RCC 7860 (cell line): ENCODE measurements around the gene PDXK.
A peak's percentile ranks its signal among the peaks of the same experiment; 100 is the strongest.

ENCODE experiments used
- DNase-seq: peaks from one replicate; pipeline ENCODE4 v3.0.0-alpha.2; 2015; ENCODE audit warnings: low spot score
- FAIRE-seq: peaks from 2 replicates; lab custom pipeline; 2012; peaks lifted over from hg19 to GRCh38; lab: Jason Lieb, UNC

Gene PDXK

DNA sequence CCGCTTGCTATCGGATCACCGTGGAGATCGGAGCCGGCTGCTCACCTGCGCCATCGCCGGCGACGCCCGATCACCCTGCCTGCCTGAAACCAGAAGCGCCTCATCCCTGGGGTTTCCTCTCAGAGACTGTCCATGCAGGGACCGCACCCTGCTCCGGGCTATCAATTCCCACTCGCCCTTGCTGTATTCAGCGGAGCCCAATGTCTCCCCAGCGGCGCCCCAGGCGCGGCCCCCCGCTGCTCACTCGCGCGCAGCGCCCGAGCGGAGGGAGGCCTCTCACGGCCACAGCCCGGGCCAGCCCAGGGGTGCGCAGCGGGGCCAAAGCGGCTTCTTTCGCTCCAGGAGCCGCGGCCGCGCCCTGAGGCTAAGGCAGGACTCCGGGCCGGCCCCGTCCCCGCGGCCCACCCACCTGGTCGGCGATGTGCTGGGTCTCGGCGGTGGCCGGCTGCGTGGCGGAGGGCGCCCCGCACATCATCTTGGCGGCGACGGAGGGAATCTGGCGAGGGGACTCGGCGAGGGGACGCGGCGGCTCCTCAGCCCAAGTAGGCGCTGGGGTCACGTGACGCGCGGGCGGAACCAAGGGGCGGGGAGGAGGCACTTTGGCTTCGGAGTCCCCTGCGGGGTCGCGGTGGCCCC lies 57.0 kb downstream of the PDXK start, which contains the start of gene CSTB:
Gene CSTB (minus strand): TSS at position 514 of the 636 bp plus-strand sequence. CDS start 39 bp downstream, at position 475.
- no peak for DNase-seq
- no peak for FAIRE-seq

DNA sequence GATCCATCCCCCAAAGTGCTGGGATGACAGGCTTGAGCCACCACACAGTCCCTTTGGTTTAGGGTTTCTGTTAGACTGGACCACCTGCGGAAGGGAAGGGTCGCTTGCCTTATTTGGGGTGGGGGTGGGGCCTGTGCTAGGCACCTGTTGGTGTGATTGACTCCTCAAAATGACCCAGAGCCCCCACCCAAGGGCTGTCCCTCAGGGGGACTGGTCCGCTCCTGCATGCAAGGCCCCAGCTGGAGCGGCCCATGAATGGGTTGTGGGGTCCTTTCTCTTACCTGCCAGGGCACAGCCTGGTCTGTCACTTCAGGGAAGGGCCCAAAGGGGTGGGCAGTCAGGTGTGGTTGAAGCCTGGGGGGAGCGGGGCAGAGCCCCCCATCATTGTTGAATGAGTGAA lies 59.0 kb downstream of the PDXK start:
- FAIRE-seq (no peak), DNase-seq (no peak)

DNA sequence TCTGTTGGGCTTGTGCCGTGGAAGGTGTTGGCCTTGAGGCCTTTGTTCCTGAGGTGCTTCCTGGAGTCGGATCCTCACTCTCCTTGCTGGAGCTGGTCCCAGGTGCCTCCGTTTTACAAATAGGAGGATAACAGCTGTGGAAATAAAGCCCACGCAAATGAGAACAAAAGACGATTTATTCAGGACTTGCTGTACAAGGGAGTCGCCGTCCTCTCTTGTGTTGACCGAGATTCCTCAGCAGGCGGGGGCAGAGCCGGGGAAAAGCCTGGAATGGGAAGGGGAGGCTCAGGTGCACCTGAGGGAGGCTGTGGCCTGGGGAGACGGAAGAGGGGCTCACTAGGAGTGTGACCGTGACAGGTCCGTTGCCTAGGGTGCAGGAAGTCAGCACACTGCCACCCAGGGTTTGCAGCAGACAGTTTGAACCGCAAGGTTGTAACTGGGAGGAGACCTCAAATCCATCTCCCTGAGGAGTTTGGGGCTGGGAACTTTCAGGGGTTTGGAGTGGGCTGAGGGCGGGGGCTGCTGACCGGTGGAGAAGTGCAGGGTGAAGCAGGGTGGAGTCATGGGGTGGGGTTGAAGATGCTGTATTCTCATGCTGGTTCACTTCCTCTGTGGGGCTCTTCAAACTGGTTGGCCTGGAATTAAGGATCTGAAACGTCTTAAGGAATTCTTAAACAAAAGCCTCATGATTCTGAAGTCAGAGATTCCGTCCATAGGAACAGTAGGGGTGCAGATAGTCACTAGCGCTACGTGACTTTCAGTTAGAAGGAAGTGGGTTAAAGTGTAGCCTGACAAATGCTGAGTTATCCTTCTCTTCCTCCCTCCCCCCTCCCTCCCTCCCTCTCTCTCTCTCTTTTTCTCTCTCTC lies 59.8 kb downstream of the PDXK start:
- DNase-seq: peak; percentile 86
- FAIRE-seq: peak; percentile 60

DNA sequence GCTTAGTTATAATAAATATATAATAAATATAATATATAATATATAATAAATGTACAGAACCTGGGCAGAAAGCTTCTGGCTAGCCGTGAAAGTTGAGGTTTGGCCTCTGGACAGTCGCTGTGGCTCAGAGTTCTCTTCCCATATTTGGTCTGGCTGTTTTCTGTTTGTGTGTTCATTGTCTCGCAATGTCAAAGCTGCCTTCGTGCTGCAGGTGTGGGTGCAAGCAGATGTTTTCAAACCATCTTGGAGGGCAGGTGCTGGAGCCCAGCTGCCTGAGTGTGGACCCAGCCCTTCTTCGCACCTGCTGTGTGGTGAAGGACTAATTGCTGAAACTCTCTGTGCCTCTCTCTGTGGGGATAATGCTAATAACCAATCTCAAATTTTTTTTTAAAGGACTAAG lies 60.7 kb downstream of the PDXK start:
- no peak for FAIRE-seq
- no peak for DNase-seq

DNA sequence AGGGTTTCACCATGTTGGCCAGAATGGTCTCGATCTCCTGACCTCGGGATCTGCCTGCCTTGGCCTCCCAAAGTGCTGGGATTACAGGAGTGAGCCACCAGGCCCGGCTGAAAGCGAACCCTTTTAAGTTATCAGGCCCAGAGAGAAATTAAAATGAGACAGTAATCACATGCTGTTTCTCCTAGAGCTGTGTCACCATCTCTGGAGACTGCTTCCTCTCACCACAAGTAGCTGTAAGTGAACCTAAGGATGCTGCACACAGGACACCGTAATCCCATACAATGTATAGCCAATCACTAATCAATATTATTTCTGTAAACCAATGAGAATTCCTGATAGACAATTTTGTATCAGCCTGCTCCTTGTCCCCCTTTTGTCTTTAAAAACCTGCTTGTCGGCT lies 62.9 kb downstream of the PDXK start:
- no peak for FAIRE-seq
- no peak for DNase-seq

DNA sequence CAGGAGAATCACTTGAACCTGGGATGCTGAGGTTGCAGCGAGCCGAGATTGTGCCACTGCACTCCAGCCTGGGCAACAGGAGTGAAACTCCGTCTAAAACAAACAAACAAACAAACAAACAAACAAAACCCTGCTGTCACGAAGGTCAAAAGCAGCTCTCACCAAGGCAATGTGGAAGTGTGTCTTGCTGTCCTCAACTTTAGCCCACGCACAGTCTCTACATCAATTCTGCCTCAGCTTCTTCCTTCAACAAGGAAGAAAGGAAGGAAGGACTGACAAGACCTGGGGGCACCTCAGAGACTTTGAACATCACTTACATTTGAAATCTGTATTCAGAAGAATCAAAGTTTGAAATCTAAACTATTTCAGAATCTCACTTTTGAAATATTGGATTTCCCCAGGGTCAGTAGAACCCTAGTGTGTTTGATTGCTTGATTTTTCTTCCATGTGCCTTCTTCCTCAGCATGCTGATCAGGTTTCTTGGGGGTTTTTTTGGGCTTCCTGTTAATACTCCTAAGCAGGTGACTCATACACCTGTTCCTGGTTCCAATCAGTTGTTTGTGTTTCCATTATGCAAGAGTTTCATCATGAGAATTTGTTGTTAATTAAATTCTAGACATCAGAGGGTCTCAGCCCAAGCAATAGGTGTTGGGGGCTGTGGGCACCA lies 63.6 kb downstream of the PDXK start:
- no peak for FAIRE-seq
- no peak for DNase-seq

DNA sequence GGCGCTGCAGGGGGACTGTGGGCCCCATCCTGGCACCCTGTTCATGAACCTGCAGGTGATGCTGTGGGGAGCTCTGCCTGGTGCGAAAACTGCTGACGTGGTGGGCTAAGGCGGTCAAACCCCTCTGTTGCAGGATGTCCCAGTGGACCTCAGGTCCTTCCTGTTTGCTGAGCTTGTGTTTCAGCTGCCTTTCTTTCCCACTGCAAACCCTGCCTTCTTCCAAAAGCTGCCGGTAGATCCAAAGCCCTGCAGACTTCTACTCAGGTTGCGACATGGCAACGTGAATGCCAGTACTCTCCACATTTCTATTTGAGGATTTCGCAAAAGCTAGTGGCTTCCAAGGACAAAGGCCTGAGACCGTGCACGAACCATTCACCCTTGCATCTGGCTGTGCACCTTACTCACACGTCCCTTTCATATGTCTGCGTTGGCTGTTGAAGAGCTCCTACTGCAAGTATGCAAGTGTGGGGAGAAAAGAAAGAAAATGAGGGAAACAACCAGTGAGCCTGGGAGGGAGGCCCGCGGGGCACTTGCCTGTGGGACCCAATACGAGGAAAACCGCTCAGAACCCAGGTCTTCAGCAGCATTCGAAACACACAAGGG lies 64.3 kb downstream of the PDXK start:
- FAIRE-seq (no peak), DNase-seq (no peak)

DNA sequence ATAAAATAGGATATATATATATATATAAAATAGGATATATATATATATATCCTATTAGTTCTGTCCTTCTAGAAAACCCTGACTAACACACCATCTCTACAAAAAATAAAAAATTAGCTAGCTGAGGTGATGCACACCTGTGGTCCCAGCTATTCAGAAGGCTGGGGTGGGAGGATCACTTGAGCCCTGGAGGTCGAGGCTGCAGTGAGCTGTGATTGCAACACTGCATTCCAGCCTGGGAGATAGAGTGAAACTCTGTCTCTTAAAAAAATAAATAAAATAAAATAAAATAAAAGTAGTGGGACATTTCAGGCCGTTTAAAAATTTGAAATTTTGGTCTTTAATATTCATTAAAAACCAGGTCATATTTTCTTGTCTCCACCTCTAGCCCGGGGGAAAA lies 66.2 kb downstream of the PDXK start:
- DNase-seq: no peak
- FAIRE-seq: no peak

DNA sequence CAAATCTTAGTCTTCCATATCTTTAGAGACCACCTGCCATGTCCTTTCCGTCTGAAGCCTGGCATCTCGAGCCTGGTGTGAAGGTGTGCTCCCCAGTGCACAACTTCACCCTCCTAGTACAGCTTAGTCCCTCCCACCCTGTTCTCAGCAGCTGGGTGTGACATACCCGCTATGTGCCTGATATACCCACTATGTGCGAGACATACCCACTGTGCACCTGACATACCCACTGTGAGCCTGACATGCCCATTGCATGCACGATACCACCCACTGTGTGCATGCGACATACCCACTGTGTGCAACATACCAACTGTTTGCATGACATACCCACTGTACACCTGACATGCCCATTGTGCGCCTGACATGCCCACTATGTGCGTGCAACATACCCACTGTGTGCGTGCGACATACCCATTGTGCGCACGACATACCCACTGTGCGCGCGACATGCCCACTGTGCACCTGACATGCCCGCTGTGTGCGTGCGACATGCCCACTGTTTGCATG lies 67.4 kb downstream of the PDXK start:
- no peak for DNase-seq
- FAIRE-seq: no peak

DNA sequence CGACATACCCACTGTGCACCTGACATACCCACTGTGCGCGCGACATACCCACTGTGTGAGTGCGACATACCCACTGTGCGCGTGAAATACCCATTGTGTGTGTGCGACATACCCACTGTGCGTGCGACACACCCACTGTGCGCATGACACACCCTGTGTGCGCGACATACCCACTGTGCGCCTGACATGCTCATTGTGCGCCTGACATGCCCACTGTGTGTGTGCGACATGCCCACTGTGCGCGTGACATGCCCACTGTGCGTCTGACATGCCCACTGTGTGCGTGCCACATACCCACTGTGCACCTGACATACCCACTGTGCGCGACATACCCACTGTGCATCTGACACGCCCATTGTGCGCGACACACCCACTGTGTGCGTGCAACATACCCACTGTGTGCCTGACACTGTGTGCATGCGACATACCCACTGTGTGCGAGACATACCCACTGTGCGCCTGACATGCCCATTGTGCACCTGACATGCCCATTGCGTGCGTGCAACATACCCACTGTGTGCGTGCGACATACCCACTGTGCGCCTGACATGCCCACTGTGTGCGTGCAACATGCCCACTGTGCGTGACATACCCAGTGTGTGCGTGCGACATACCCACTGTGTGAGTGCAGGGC lies 68.0 kb downstream of the PDXK start:
- DNase-seq: no peak
- no peak for FAIRE-seq

DNA sequence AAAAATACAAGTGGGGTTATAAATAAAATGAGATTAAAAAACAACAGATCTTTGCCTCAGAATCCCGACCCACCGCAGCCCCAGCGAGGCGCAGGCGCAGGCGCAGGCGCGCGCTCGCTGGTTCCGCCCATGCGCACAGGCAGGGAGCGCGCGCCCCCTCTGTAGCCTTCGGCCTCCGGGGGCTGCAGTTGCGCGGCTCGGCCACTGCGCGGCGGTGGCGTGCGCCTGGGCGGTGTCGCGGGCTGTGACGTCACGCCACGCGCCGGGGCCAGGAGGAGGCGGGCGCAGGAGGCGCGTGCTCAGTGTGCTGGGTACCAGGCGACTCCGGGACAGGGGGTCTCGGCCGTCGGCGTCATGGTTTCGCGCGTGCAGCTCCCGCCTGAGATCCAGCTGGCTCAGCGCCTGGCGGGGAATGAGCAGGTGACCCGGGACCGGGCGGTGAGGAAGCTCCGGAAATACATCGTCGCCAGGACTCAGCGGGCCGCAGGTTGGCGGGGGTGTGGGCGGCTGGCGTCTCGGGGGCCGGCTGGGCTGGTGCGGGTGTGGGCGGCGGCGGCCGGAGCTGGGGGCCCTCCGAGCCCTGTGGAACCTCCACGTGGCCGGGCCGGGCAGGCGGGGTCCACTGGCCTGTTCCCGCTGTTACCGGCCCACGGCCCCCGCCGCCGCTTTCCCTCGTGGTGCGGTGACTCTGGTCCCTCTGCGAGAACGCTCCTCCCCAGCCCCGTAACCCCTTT lies 70.5 kb downstream of the PDXK start, which contains the start of gene RRP1:
Gene RRP1 (plus strand): TSS at position 302 of the 734 bp plus-strand sequence. CDS start 53 bp downstream, at position 355.
- no peak for FAIRE-seq
- peak; percentile 78 for DNase-seq

DNA sequence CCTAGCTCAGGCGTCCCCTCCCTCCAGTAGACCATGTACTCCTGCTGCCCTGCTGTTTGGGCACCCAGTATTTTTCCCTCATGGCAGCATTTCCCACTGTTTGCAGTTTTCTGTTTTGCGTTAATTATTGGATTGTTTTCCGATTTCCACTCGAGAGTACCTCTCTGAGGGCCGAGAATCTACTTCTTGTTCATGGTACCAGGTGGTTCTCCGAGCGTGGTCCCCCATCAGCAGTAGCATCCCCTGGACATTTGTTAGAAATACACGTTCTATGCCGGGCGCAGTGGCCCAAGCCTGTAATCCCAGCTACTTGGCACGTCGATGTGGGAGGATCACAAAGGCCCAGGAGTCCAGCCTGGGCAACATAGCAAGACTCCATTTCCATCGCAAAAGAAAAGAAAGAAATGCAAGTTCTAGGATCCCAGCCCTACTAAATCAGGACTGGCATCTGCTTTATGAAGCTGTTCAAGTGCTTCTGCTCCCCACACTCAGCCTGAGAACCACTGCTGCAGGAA lies 71.1 kb downstream of the PDXK start:
- DNase-seq (no peak), FAIRE-seq (no peak)

DNA sequence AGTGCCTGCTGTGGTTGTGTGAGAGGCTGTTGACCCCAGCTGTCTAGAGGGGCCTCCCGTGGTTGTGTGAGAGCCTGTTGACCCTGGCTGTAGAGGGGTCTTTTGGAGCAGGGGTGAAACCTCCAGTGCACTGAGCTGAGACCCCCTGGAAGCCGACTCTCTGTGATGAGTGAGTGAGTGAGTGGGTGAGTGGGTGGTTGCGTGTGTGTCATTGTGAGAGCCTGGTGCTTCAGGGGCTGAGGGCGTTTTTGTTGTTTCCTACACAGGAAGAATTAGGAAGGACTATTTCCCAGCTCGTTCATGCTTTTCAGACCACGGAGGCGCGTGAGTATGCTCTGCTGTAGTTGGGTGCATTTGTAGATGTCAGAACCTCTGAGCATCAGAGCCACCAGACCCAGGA lies 73.5 kb downstream of the PDXK start:
- FAIRE-seq (no peak), DNase-seq (no peak)

DNA sequence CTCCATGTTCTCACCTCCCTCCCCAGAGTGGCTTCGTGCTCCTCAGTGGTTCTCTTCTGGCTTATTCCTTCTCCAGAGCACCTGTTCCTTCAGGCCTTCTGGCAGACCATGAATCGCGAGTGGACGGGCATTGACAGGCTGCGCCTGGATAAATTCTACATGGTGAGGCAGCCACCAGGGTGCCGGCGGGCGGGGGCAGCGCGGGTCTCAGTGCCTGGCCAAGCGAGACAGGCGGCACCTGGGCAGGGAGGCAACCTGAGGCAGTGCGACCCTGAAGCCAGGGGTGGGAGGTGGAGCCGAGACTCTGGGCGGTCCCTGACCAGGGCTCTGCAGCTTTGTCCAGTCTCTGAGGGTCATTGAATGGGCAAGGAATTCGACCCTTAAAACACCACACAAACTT lies 74.3 kb downstream of the PDXK start:
- FAIRE-seq (no peak), DNase-seq (no peak)

DNA sequence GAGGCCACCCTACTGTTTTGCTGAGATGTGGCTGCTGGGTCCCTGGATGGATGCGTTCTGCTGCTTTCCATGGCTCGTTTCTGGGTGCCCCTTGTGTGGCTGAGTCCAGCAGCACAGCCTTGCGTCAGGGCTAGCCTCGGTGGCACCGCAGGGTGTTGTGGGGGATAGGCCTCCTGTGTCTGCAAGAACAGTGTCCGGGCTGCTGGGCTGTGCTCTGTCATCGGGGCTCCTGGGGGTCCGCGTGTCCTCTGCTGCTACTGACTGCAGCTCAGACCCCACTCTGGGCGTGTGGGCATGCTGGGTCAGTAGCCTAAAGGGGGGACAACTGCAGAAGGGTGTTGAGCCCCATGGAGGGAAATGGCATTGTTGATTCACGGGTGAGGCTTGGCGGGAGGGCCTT lies 75.4 kb downstream of the PDXK start:
- FAIRE-seq: no peak

DNA sequence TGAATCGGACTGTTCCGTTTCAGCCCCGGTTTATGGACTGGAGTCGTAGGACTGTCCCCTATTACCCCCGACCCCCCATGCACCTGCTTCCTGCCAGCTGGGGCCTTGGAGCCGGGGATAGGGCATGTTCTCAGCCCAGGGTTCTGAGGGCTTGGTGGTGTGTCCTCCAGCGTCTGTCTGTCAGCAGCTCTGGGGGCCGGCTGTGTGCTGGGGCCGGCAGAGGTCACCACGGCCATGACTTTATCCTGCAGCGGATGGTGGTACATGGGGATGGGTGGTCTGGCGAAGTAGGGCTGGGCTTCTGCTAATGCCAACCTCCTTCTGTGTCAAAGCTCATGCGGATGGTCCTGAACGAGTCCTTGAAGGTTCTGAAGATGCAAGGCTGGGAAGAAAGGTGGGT lies 75.9 kb downstream of the PDXK start:
- FAIRE-seq (no peak), DNase-seq (no peak)

More for the DNA sequence above, 75.4 kb downstream of the PDXK start:
- no peak for DNase-seq

DNA sequence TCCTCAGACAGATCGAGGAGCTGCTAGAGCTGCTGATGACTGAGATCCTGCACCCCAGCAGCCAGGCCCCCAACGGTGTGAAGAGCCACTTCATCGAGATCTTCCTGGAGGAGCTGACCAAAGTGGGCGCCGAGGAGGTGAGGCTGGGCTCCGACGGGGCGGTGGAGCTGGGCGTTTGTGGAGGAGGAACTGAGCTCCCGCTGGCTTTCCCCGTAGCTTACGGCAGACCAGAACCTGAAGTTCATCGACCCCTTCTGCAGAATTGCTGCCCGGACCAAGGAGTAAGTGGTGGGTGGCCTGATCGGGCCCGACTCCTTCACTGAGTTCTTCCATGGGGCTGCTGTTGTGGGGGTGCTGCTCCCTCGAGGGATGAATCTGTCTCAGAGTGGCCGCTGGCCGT lies 78.5 kb downstream of the PDXK start:
- DNase-seq (no peak), FAIRE-seq (no peak)

DNA sequence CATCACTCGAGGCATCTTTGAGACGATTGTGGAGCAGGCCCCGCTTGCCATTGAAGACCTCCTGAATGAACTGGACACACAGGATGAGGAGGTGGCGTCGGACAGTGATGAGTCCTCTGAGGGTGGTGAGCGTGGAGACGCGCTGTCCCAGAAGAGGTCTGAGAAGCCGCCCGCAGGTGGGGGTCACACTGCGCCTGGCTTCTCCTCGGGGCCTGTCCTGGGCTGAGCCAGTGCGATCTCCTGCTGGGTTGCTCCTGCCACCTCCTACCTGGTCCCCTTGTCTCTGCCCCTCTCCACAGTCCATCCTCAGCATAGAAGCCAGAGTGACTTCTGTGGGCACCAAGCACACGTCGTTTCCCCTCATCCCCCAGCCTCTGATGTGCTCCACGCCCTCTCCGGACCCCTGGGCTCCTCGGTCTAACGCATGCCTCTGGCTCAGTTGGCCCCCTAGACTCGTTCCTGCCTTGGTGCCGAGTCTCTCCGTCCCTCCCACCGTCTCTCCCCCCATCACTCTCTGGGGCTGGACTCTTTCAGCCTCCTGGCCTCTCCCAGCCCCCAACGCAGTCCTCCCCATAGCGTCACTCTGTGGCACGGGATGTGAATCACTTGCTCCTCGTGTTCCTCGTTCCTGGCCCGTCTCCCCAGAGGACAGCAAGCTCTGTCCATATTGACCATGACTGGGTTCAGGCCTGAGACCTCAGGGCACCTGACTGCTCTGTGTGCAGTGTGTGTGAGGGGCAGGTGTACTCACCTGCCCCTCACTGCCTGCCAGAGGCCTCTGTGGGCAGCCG lies 79.2 kb downstream of the PDXK start:
- no peak for FAIRE-seq
- no peak for DNase-seq

DNA sequence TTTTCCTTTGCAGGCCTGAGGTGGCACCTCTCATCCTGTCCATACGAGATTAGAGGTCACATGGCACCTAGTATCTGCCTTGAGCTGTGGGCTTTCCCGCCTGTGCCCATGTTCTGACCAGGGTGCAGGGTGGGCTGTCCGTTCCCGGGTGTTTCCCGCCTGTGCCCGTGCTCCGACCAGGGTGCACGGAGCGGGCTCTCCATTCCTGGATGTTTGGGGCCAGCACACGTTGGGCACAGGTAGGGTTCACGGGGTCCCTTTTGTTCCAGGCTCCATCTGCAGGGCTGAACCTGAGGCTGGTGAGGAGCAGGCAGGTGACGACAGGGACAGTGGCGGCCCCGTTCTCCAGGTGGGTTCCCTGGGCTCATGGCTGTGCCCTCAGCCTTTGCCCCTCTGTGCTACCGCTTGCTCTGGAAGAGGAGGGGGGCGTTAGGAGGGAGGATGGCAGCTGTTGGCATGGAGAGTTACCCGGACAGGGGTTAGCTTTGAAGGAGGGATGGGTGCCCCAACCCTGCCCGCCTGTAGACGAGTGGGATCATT lies 80.4 kb downstream of the PDXK start:
- FAIRE-seq: no peak
- no peak for DNase-seq
